HG03060 (cell line): ENCODE data around the gene KRT222.
A peak's percentile ranks its signal among the peaks of the same experiment; 100 is the strongest.

Source experiments
- ATAC-seq: cut with Tn5 transposase; IDR thresholded peaks from one replicate; pipeline ENCODE4 v1.9.1; 2021; ENCODE audit warnings: low read depth, moderate number of reproducible peaks; ENCODE audit not compliant: unreplicated experiment

Gene KRT222

DNA sequence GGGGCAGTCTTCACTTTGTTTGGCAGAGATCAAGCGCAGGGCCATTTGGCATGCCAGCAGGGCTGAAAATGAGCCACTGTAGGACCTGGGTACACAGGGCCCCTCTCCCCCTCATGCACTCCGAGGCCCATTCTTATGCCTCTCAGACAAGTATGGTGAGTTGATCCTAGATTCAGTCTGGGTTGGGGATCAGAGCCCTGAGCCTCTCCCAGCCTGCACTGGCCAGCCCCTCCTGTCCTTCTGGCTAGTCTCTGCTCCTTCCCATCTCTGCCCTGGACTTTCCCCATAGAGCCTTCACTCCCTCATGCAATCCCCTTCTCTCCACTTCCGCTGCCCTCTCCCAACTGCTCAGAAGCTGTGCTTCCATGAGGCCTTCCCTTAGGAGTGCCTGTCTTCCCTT, 48.4 kb downstream of the KRT222 start:
- no peak for ATAC-seq

GRCh38 chr17:40615841-40616476, 49.0 kb downstream of the KRT222 start:
- ATAC-seq: no peak

DNA sequence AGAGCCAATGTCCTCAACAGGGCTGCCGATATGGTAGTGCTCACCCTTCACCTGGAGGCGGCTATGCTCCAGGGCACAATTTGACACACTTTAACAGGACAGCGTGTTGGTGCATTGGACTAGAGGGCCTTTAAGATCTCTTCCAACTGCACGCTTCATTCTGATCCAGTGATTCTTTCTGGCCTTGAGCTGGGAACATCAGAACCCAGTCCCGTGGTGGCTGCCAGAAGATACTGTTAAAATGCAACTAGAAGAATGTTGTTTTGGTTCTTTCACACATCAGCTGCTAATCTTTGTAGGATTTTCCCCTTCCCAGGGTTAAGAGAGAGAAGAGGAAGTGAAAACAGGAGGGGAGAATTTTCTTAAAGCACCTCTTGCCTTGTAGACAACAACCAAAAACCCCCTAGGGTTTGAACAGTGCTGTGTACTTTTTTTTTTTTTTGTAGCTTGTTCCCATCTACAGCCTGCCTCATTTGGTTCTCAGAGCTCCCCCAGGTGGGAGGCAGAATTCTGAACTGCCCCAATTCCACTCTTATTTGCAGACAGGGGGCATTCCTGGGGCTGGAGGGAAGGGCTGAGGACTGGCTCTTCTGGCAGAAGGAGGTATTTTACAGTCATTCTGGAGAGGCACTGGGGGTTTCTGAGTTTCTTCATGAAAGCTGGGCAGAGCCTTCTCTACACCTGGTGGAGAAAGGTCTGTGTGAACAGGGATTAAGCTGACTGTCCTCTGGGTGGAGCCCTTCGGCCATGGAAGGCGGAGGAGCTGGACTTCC, 49.7 kb downstream of the KRT222 start:
- ATAC-seq: peak; percentile 65

GRCh38 chr17:40614431-40615067, 50.4 kb downstream of the KRT222 start:
- ATAC-seq: no peak

- ATAC-seq: no peak
These were observed 51.4 kb downstream of the KRT222 start for GRCh38 chr17:40613467-40614154.

- no peak for ATAC-seq
These were observed 52.3 kb downstream of the KRT222 start for GRCh38 chr17:40612599-40613244.

DNA sequence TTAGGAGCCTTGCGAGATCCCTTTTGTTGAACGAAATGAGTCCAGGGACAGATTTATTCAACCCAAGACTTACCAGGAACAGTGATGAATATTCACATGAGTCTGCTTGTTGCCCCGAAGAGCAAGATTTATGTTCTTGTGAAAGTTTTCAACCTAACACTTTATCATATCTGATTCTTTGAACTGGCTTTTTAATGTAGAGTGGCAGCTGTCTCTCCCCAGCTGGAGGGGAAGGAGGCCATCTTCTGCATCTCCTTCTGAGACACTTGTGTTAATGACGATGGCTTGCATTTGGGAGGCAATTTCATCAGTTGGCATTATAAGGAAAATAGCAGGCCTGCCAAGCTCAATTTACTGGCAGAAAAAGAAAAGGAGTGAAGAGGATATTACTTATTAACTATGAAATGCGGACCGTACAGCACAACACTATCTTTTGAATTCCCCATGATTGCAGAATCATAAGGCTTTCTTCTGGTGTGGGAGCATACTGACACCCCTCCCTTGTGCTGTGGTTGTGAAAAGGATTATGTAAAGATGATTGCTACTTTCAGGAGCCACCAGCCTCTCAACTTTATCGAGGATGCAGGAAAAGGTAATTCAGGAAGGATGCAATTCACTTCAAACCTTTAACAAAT, 53.0 kb downstream of the KRT222 start:
- no peak for ATAC-seq

- ATAC-seq: no peak
These were observed 54.6 kb downstream of the KRT222 start for GRCh38 chr17:40610359-40610758.

DNA sequence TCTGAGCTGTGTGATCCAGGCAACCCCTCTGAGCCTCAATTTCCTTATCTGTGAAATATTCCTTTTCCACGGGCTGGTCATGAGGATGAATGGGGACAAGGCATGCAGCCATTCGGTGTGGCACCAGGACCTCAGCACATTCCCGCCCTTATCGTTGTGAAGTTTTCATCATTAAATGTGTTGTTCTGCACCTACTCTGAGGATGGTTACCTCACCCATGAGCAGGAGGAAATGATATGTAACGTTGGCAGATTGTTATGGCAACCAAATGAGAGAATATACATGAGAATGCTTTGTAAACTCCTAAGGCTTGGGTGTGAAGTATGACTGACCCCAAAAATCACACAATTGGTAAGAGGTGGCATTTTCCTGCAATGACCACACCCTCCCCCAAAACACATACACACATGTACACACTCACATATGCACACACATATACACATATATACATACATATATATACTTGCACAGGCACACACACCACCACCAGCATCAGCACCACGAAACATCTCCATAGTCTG, 56.9 kb downstream of the KRT222 start:
- no peak for ATAC-seq

GRCh38 chr17:40607641-40608040, 57.3 kb downstream of the KRT222 start:
- ATAC-seq: no peak

DNA sequence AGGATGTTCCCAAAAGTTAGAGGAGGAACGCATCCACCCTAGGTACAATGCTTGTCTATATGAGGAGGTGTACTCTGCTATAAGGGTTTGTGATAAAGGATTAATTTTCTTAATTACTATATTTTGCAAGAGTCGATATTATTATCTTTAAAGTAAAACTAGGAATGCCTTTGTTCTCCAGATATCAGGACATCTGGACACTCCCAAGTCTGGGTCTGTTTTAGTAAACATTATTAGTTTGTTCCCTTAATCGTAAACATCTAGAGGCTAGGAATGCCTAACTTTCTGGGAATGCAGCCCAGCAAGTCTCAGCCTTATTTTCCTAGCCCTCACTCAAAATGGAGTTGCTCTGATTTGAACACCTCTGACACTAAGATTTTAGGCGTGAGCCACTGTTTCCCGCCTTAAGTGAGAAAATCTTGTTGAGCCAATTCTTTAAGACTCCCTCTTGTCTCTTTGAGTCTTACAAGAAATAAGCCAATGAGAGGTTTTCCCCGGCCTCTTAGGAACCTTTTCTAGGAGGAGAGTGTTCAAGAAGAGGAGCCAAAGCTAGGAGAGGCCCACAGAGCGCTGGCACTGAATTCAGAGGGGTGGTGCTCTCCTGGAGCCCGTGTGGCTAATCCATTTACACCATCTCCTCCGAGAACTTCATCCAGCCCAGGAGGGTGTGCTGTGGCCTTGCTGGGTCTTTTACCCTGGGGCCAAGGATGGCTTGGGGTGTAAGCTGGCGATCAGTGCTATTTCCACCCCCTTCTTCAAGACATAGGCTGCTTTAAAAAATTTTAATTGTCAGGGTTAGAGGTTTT, 58.2 kb downstream of the KRT222 start:
- no peak for ATAC-seq

DNA sequence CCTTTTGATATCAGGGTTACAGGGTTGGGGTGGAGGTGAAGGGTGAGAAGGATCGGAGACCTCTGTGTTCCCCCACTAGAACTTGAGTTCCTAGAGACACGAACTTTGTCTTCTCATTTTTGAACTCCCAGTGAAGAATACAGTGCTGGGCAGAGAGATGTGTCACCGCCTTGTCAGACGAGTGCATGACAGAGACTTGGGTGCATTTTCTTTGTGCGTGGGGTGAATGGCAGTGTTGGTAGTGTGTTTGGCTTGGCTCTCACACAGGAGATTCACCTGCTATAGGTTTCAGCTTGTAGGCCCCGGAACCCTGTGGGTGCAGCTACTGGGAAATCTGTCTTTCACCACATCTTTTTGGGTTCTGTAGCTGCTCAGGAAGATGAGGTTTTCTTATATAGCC, 59.7 kb downstream of the KRT222 start:
- ATAC-seq: no peak
